NK-92 (cell line): ENCODE data around the gene ERF.

Source experiments
- DNase-seq: peaks from one replicate; lab custom pipeline; 2025; ENCODE audit not compliant: unreplicated experiment; lab: John Stamatoyannopoulos, UW

Gene ERF

GRCh38 chr19:42254850-42255765, at the start of gene ERF:
TSS of gene ERF (minus strand) at chr19:42255128. CDS start at chr19:42254999, 129 bp downstream.
- DNase-seq = peak; percentile 44

- DNase-seq = no peak
These were observed 48.9 kb upstream of the ERF start for GRCh38 chr19:42303876-42304275.

- no peak for DNase-seq
These were observed 48.2 kb upstream of the ERF start for GRCh38 chr19:42303101-42303464.

GRCh38 chr19:42301646-42302203, 46.8 kb upstream of the ERF start, which contains the start of gene PRR19:
TSS of gene PRR19 (plus strand) at chr19:42302132. CDS start at chr19:42309585, 7,453 bp downstream.
- DNase-seq = no peak

GRCh38 chr19:42297039-42297438, 42.1 kb upstream of the ERF start:
- DNase-seq = no peak

GRCh38 chr19:42295831-42296525, 41.0 kb upstream of the ERF start:
- DNase-seq = peak; percentile 39

- no peak for DNase-seq
These were observed 40.4 kb upstream of the ERF start for GRCh38 chr19:42295342-42295741.

- no peak for DNase-seq
These were observed 39.7 kb upstream of the ERF start for GRCh38 chr19:42294471-42295137.

- no peak for DNase-seq
These were observed 39.0 kb upstream of the ERF start for GRCh38 chr19:42293948-42294347.

GRCh38 chr19:42293540-42293939, 38.6 kb upstream of the ERF start:
- no peak for DNase-seq

GRCh38 chr19:42292963-42293362, 38.0 kb upstream of the ERF start:
- DNase-seq = no peak

- no peak for DNase-seq
These were observed 37.4 kb upstream of the ERF start for GRCh38 chr19:42292042-42292960.

GRCh38 chr19:42291435-42291810, 36.5 kb upstream of the ERF start:
- DNase-seq = no peak

GRCh38 chr19:42290523-42291434, 35.9 kb upstream of the ERF start:
- DNase-seq = no peak

- DNase-seq = no peak
These were observed 35.2 kb upstream of the ERF start for GRCh38 chr19:42290136-42290522.

GRCh38 chr19:42289556-42290041, 34.7 kb upstream of the ERF start:
- DNase-seq = no peak

- no peak for DNase-seq
These were observed 34.1 kb upstream of the ERF start for GRCh38 chr19:42288881-42289555.

- no peak for DNase-seq
These were observed 33.5 kb upstream of the ERF start for GRCh38 chr19:42288387-42288786.

GRCh38 chr19:42287827-42288107, 32.8 kb upstream of the ERF start:
- DNase-seq = no peak
